ENCODE data around the gene TFF2.

The TFF2 gene

GRCh38 chr21:42383331-42383730, 32.5 kb upstream of the TFF2 start:
- DNase-seq, result no peak

GRCh38 chr21:42382915-42383314, 32.1 kb upstream of the TFF2 start:
- DNase-seq, result no peak

- no peak for DNase-seq
Observed at GRCh38 chr21:42381347-42381984, 30.7 kb upstream of the TFF2 start.

DNA sequence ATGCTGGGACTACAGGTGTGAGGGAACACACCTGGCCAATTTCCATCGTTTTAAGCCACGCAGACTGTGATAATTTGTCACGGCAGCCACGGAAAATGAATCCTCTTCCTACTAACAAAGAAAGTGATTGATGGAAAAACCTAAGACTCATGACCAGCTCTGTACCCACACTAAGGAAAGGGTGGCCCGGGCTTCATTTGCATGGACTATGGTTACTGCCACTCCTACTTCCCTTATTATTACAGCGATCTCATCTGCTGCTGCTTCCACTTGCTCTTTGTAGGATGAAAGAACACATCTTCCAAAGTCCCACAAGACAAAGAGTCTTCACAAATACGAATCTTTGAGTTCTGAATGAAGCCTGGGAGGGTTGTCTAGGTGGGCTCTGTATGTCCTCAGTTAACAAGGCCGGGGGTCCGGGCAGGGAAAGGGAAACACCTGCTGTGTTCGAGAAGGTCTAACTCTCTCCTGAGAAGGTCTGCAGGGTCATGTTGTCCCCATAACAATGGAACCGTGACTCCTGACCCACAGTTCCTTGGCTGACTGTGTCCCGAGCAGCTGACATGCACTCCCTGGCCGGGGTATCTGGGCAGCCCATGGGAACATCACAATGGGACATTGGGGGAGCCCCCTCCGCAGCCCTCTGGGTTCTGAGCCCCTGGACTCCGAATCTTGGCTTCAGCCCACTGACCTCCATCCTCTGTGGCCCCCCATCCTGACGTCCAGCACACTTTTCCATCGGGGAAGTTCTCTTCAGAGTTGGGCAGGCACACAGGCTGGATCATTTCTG, 28.8 kb upstream of the TFF2 start:
- DNase-seq, result no peak

DNA sequence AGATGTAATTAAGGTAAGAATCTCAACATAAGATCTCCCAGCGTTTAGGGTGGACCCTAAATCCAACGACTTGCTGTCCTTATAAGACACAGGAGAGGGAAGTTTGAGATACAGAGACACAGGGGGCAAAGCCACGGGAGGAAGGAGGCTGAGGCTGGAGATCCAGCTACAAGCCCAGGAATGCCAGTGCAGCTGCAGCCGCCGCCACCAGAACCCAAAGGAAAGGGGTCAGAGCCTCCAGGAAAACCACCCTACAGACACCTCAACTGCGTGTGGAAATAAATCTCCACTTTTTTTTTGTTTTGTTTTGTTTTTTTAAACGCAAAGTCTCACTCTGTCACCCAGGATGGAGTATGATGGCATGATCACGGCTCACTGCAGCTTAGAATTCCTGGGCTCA, 27.6 kb upstream of the TFF2 start:
- DNase-seq, result no peak

- no peak for DNase-seq
Observed at GRCh38 chr21:42377951-42378340, 27.2 kb upstream of the TFF2 start.

DNA sequence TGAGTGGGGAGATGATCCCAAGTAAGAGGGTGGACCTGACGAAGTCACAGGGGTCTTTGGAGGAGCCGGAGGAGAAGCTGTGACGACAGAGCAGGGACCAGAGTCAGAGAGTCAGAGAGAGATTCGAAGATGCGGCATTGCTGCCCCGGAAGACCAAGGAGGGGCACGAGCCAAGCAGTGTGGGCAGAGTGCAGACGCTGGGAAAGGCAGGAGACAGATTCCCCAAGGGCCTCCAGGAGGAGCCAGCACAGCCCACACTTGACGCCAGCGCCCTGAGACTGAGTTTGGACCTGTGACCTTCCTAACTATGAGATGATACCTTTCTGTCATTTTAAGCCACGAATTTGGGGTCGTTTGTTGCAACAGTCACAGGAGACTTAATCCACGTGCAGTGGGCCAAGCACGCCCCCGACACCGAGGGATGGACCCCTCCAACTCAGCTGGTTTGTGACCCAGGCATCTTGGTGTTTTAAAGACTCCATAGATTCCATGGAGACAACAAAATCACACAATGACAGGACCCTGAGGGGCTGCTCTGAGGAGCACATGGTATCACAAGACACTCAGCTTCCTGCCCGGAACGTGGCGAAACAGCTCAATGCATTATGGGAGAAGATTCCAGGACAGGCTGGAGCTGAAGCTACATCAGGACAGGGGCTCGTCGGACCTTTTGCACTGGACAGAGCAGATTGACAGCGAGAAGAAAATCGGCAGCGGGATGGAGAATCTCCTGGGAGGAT, 26.6 kb upstream of the TFF2 start:
- no peak for DNase-seq

DNA sequence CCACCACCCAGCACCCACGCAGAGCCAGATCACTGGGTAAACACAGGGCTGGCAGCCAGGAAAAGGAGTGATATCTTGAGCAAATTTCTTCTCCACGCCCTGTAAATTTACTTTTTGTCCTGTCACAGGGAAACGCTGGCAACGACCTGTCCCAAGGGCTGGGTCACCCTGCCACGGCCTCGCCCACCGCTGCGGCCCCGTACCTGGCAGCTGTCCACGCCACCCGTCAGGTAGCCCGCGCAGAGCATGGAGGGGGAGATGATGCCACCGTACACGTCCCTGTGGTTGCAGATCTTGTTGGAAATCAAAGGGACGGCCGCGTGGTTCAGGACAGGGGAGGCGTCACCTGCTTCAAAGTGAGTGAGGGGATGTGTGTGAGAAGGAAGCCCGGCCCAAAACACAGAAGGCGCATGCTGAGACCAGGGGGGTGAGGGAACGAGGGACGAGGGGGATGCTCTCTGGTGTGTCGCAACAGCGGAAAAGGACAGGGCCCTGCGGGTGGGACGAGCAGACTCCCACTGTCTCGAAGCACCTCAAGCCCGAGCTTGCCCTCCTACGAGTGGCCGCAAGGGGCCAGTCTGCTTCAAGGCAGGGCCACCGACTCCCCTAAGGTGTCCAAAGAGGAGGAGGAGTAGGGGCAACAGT, 25.7 kb upstream of the TFF2 start:
- no peak for DNase-seq

DNA sequence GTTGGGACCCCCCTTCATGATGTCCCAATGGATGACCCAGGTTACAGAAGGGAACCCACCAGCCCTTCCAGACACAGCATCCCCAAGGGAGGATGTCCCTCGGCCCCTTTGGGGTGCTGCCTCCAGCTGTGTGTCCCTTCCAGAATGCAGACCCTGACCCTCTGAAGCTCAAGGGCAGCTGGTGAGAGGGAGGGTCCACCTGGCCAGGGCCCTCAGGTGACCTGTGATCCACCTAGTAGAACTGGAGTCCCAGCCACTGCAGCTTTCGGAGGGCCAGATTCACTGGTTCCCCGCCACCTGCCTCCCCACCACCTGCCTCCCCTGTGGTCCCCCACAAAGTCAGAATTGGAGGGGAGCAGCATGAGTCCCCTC, 25.2 kb upstream of the TFF2 start:
- no peak for DNase-seq

GRCh38 chr21:42375506-42375905, 24.7 kb upstream of the TFF2 start:
- no peak for DNase-seq

GRCh38 chr21:42374864-42375499, 24.2 kb upstream of the TFF2 start:
- DNase-seq, result no peak

DNA sequence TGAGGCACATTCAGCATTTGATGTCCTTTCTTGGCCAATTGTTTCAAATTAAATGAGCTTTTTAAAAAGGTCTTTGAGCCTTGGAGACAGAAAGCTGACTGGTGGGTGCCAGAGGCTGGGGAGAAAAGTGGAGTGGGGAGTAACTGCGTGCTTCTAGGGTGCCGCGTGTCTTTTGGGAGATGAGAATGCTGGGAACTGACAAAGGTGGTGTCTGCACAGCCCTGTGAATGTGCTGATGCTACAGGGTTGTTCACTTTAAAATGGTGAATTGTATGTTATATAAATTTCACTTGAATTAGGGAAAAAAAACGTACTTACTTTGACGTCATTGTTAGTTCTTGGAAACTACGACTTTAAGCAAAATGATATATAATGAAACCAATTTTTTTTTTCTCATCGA, 23.7 kb upstream of the TFF2 start:
- DNase-seq, result no peak

GRCh38 chr21:42373908-42374455, 23.2 kb upstream of the TFF2 start:
- no peak for DNase-seq

GRCh38 chr21:42373196-42373907, 22.6 kb upstream of the TFF2 start:
- no peak for DNase-seq

GRCh38 chr21:42370894-42371654, 20.3 kb upstream of the TFF2 start:
- DNase-seq, result no peak

- no peak for DNase-seq
Observed at GRCh38 chr21:42369821-42370220, 19.0 kb upstream of the TFF2 start.

DNA sequence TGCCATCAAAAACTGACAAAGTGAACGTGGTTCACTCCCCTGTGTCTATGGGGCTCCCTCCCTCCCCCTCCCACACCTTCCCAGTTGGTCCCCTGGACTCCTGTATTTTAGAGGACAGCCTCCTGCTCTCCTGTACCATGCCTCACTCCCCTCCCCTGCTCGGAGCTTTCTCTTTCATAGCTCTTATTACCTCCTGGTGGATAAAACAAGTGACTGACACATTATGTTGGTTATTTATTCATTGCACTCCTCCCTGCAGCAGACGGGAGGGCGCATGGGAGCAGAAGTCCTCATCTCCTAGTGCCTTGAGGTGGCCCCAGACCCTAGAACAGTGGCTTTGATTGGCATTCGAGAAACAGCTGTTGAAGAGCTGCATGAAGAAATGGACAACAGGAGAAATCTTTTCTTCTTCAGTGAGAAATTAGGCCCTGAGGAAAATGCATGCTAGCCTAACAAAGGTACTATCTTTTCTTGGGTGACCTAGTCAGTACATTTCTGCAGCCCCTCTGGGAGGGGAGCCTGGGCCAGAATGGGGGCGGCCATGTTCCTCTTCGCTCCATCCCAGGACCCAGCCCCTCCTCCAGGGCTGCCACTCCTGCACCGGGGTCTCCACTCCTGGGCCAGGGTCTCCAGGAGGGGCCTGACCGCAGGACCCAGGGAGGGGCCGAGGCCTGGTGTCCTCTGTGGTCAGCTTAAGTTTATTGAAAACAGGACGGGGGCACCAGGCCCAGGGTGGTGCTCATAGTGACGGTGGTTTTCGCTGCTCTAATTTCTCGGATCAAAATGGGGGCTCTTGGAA, 16.8 kb upstream of the TFF2 start:
- DNase-seq, result no peak

DNA sequence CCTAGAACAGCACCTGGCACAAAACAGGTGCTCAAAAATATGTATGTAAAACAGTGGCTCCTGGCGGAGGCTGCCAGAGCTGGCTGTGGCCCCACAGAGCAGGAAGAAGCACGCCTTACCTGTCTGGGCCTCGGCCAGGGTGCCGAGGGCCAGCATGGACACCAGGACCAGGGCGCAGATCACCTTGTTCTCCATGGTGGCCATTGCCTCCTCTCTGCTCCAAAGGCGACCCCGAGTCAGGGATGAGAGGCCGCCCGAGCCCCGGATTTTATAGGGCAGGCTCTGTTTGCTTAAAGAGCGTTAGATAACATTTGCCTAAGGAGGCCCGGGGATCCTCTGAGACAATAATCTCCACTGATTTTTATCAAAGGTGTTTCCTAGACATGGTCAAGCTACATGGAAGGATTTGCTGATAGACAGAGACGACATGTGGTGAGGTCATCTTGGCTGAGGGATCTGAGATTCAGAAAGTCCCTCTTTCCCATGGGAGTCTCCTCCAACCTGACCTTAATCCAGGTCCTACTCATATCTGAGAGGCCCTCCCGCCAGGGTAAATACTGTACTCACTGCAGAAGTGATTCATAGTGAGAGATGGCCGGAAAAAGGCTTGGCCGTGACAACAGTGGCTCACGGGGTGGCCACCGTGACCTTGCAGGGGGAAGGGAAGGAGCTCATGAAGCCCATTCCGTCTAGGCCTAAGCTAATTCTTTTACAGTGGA, 15.7 kb upstream of the TFF2 start, which contains the start of gene TFF1:
TFF1 (minus strand) TSS at position 244 of the 719 bp plus-strand sequence; CDS start at position 204, 40 bp downstream.
- no peak for DNase-seq

- no peak for DNase-seq
Observed at GRCh38 chr21:42365770-42366169, 15.0 kb upstream of the TFF2 start.

All from activated T-cell treated with anti-CD3 and anti-CD28 coated beads for 4 hours (primary cell).